Daoy (cell line): ENCODE data around the gene PRKAA2. TPM values are rescaled to one million over a fixed set of nuclear protein-coding genes. Genes with fewer than 3 reads are reported as not detected.

Experiments
- DNase-seq: peaks from one replicate; pipeline ENCODE4 v3.0.0-alpha.2; 2015; ENCODE audit warnings: low read depth
- total RNA-seq: library from RNA; depleted of rRNA; stranded (reverse); fragments of >200 nt; shearing (Covaris generic); gene quantifications from 2 replicates; pipeline ENCODE4 v1.2.3, GENCODE V29; 2014

PRKAA2 gene
- total RNA-seq, 1 experiment from 2014 or later, result 6.2 TPM

GRCh38 chr1:56654126-56654923 is 9.2 kb downstream of the PRKAA2 start:
- DNase-seq, result no peak

GRCh38 chr1:56655991-56656613 is 11.0 kb downstream of the PRKAA2 start:
- DNase-seq, result no peak

GRCh38 chr1:56658254-56658653 is 13.1 kb downstream of the PRKAA2 start:
- DNase-seq, result no peak

- DNase-seq, result no peak
Measured at GRCh38 chr1:56660293-56660692, 15.2 kb downstream of the PRKAA2 start.

GRCh38 chr1:56663846-56664245 is 18.7 kb downstream of the PRKAA2 start:
- no peak for DNase-seq

- no peak for DNase-seq
Measured at GRCh38 chr1:56665384-56665783, 20.3 kb downstream of the PRKAA2 start.

GRCh38 chr1:56666112-56666608 is 21.0 kb downstream of the PRKAA2 start:
- no peak for DNase-seq

- DNase-seq, result no peak
Measured at GRCh38 chr1:56670350-56670749, 25.2 kb downstream of the PRKAA2 start.

GRCh38 chr1:56671085-56671484 is 26.0 kb downstream of the PRKAA2 start:
- DNase-seq, result no peak

- no peak for DNase-seq
Measured at GRCh38 chr1:56671542-56671941, 26.4 kb downstream of the PRKAA2 start.

- no peak for DNase-seq
Measured at GRCh38 chr1:56672579-56672978, 27.5 kb downstream of the PRKAA2 start.

- no peak for DNase-seq
Measured at GRCh38 chr1:56675763-56676162, 30.6 kb downstream of the PRKAA2 start.

GRCh38 chr1:56676571-56677035 is 31.5 kb downstream of the PRKAA2 start:
- DNase-seq, result peak; percentile 79

GRCh38 chr1:56683569-56683968 is 38.5 kb downstream of the PRKAA2 start:
- DNase-seq, result no peak

GRCh38 chr1:56686169-56686568 is 41.1 kb downstream of the PRKAA2 start:
- no peak for DNase-seq

GRCh38 chr1:56688522-56689026 is 43.5 kb downstream of the PRKAA2 start:
- DNase-seq, result peak; percentile 87

GRCh38 chr1:56696663-56697062 is 51.5 kb downstream of the PRKAA2 start:
- no peak for DNase-seq

GRCh38 chr1:56703747-56704146 is 58.6 kb downstream of the PRKAA2 start:
- no peak for DNase-seq

GRCh38 chr1:56707379-56707778 is 62.3 kb downstream of the PRKAA2 start:
- no peak for DNase-seq

GRCh38 chr1:56709269-56709880 is 64.3 kb downstream of the PRKAA2 start:
- DNase-seq, result peak; percentile 26

GRCh38 chr1:56709995-56710394 is 64.9 kb downstream of the PRKAA2 start:
- DNase-seq, result no peak

- DNase-seq, result peak; percentile 33
Measured at GRCh38 chr1:56710646-56711045, 65.5 kb downstream of the PRKAA2 start.
